Ovary (tissue), 3 donors: ENCODE results near the gene GART.

Experiments
- EP300 ChIP-seq: sonication (generic); formaldehyde crosslinking; IDR thresholded peaks from one replicate; pipeline ENCODE4 v1.6.1; 2017; ENCODE audit warnings: antibody characterized with exemption
- POLR2A ChIP-seq: fragments of 450-650 bp; IDR thresholded peaks from one replicate; pipeline ENCODE4 v1.6.1; 2017; ENCODE audit warnings: antibody characterized with exemption, mild to moderate bottlenecking, moderate library complexity
- TF ChIP-seq, protein P1 (sequence below), 3 donors: fragments of 450-650 bp in 2 of 3; fragments of 200-600 bp in 1 of 3; IDR thresholded peaks; one replicate each; pipeline versions ENCODE4 v1.5.1 to v1.8.0; 2016 to 2022; ENCODE audit warnings: antibody characterized with exemption in 3 of 3, mild to moderate bottlenecking in 1 of 3
- donor health status: DM: no; HTN: no; CAD: no.

DNA sequence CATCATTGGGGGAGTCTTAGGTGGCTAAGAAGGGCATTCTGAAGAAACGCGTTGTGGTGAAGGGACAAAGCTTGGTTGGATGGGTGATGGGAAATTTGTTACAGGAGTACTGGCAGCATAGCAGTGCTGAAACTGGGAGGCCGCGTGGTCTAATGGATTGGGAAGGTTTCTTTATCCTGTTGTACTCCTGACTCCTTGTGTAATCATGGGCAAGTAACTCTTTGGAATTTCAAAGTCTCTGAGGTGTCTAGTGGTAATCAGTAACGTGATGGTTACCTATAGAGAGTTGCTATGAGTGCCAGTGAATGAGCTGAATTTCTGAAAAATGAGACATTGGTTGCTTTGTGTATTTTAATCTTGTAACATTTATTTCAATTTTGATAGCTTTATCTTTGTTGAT lies 28.1 kb upstream of the GART start:
- TF ChIP-seq, protein P1, sequence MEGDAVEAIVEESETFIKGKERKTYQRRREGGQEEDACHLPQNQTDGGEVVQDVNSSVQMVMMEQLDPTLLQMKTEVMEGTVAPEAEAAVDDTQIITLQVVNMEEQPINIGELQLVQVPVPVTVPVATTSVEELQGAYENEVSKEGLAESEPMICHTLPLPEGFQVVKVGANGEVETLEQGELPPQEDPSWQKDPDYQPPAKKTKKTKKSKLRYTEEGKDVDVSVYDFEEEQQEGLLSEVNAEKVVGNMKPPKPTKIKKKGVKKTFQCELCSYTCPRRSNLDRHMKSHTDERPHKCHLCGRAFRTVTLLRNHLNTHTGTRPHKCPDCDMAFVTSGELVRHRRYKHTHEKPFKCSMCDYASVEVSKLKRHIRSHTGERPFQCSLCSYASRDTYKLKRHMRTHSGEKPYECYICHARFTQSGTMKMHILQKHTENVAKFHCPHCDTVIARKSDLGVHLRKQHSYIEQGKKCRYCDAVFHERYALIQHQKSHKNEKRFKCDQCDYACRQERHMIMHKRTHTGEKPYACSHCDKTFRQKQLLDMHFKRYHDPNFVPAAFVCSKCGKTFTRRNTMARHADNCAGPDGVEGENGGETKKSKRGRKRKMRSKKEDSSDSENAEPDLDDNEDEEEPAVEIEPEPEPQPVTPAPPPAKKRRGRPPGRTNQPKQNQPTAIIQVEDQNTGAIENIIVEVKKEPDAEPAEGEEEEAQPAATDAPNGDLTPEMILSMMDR (IDR thresholded peaks at IDR 0.05): no peak
- TF ChIP-seq POLR2A: no peak
- no peak for TF ChIP-seq EP300
